Neural crest cell (in vitro differentiated cells): ENCODE results near the gene RGMA. TPM values are rescaled to one million over a fixed set of nuclear protein-coding genes. Genes with fewer than 3 reads are reported as not detected.

ENCODE experiments used
- DNase-seq: peaks from one replicate; pipeline ENCODE4 v3.0.0; 2021; ENCODE audit warnings: low read depth, mixed read lengths, low spot score
- H3K27ac Mint-ChIP-seq: one replicate; pipeline ENCODE4 v1.8.0; 2021; ENCODE audit warnings: mild to moderate bottlenecking, mixed read lengths; ENCODE audit not compliant: unreplicated experiment
- H3K27me3 Mint-ChIP-seq: 2 replicates; pipeline ENCODE4 v1.8.0; 2021; ENCODE audit warnings: low read depth, mild to moderate bottlenecking, mixed read lengths
- H3K36me3 Mint-ChIP-seq: 2 replicates; pipeline ENCODE4 v1.8.0; 2021; ENCODE audit warnings: low read depth, mild to moderate bottlenecking, mixed read lengths
- H3K4me1 Mint-ChIP-seq: 2 replicates; pipeline ENCODE4 v1.8.0; 2021; ENCODE audit warnings: mixed read lengths
- H3K4me3 Mint-ChIP-seq: one replicate; pipeline ENCODE4 v1.8.0; 2021; ENCODE audit warnings: mild to moderate bottlenecking, mixed read lengths
- H3K9me3 Mint-ChIP-seq: 2 replicates; pipeline ENCODE4 v1.8.0; 2021; ENCODE audit warnings: mixed read lengths
- CTCF ChIP-seq: fragments of 200-600 bp; sonication (generic); conservative IDR thresholded peaks from 2 replicates; pipeline ENCODE4 v1.5.0; 2021; ENCODE audit warnings: antibody characterized with exemption, mild to moderate bottlenecking
- total RNA-seq: library from RNA; stranded (reverse); gene quantifications from 2 replicates; pipeline ENCODE4 v1.2.1, GENCODE V29; 2021

Gene RGMA
- total RNA-seq, 1 donor from 2014 or later: 205 TPM

- peaks cover 21% of the 10 kb centered on the region for H3K27me3 Mint-ChIP-seq
- H3K36me3 Mint-ChIP-seq: no peaks in the 10 kb centered on the region
- no peak for TF ChIP-seq CTCF
- H3K4me3 Mint-ChIP-seq: no peak overlapping the region
- no peak overlapping the region for H3K27ac Mint-ChIP-seq
- H3K9me3 Mint-ChIP-seq: no peaks in the 10 kb centered on the region
- peaks cover 20% of the 10 kb centered on the region for H3K4me1 Mint-ChIP-seq
- DNase-seq: no peak
These were observed 4.8 kb upstream of the RGMA start for GRCh38 chr15:93093765-93094164.

- peaks cover 28% of the 10 kb centered on the region for H3K4me1 Mint-ChIP-seq
- H3K27me3 Mint-ChIP-seq: peaks cover 39% of the 10 kb centered on the region
- no peaks in the 10 kb centered on the region for H3K9me3 Mint-ChIP-seq
- peak overlapping the region; percentile 94 for H3K4me3 Mint-ChIP-seq
- DNase-seq: no peak
- no peak for TF ChIP-seq CTCF
- no peak overlapping the region for H3K27ac Mint-ChIP-seq
- peaks cover 7% of the 10 kb centered on the region for H3K36me3 Mint-ChIP-seq
These were observed 2.5 kb upstream of the RGMA start for GRCh38 chr15:93091465-93091864.

- H3K9me3 Mint-ChIP-seq: no peaks in the 10 kb centered on the region
- H3K4me1 Mint-ChIP-seq: peaks cover 41% of the 10 kb centered on the region
- peaks cover 9% of the 10 kb centered on the region for H3K36me3 Mint-ChIP-seq
- no peak overlapping the region for H3K27ac Mint-ChIP-seq
- TF ChIP-seq CTCF: no peak
- no peak for DNase-seq
- peaks cover 47% of the 10 kb centered on the region for H3K27me3 Mint-ChIP-seq
- H3K4me3 Mint-ChIP-seq: peak overlapping the region; percentile 94
These were observed 805 bp upstream of the RGMA start for GRCh38 chr15:93089727-93090305.

- Mint-ChIP-seq H3K36me3 (peaks cover 15% of the 10 kb centered on the region), H3K4me3 (peak overlapping the region; percentile 99), H3K27me3 (peaks cover 50% of the 10 kb centered on the region), H3K4me1 (peaks cover 49% of the 10 kb centered on the region), H3K27ac (peak overlapping the region; percentile 83), H3K9me3 (no peaks in the 10 kb centered on the region)
- peak; percentile 32 for DNase-seq
- TF ChIP-seq CTCF: peak; percentile 25
These were observed 621 bp downstream of the RGMA start for GRCh38 chr15:93088200-93088980.

GRCh38 chr15:93087825-93088199 lies 1.2 kb downstream of the RGMA start:
- no peaks in the 10 kb centered on the region for H3K9me3 Mint-ChIP-seq
- peak; percentile 98 for TF ChIP-seq CTCF
- peaks cover 52% of the 10 kb centered on the region for H3K4me1 Mint-ChIP-seq
- peak; percentile 83 for DNase-seq
- H3K36me3 Mint-ChIP-seq: peaks cover 17% of the 10 kb centered on the region
- peak overlapping the region; percentile 83 for H3K27ac Mint-ChIP-seq
- H3K27me3 Mint-ChIP-seq: peaks cover 50% of the 10 kb centered on the region
- H3K4me3 Mint-ChIP-seq: peak overlapping the region; percentile 99
